H1 (cell line): ENCODE data around the gene NOP16. TPM values are rescaled to one million over a fixed set of nuclear protein-coding genes. Genes with fewer than 3 reads are reported as not detected.

ENCODE experiments used
- CTCF ChIA-PET: fragments of 300-600 bp; sonication (Branson Sonifier 250); formaldehyde crosslinking; loops from one replicate; lab custom pipeline; 2021; ENCODE audit not compliant: partially characterized antibody; lab: Charles Lee
- POLR2A ChIA-PET: fragments of 300-600 bp; sonication (Branson Sonifier 250); formaldehyde crosslinking; loops from one replicate; lab custom pipeline; 2021; ENCODE audit warnings: inconsistent platforms; ENCODE audit not compliant: partially characterized antibody; lab: Charles Lee
- DNase-seq, 2 experiments: peaks; one replicate each; pipeline versions ENCODE4 v3.0.0 to v3.0.0-alpha.2; 2010 to 2022; ENCODE audit warnings: low spot score in 2 of 2, low read depth in 1 of 2, mixed read lengths in 1 of 2
- FAIRE-seq: peaks from 2 replicates; lab custom pipeline; 2011; peaks lifted over from hg19 to GRCh38; lab: Jason Lieb, UNC
- H2AFZ ChIP-seq: 2 replicates; pipeline ENCODE4 v1.8.1; 2012; ENCODE audit warnings: low read length, inconsistent platforms
- H2AK5ac ChIP-seq: 2 replicates; pipeline ENCODE4 v1.6.1; 2013; ENCODE audit warnings: low read depth, low read length
- H2BK120ac ChIP-seq: replicated peaks from 2 replicates; pipeline ENCODE3; 2013; ENCODE audit warnings: low read depth, low read length, inconsistent platforms
- H2BK12ac ChIP-seq: 2 replicates; pipeline ENCODE4 v1.6.1; 2013; ENCODE audit warnings: low read depth, low read length
- H2BK15ac ChIP-seq: 2 replicates; pipeline ENCODE4 v1.6.1; 2013; ENCODE audit warnings: low read length
- H2BK20ac ChIP-seq: 2 replicates; pipeline ENCODE4 v1.6.1; 2013; ENCODE audit warnings: low read length
- H2BK5ac ChIP-seq: 2 replicates; pipeline ENCODE4 v1.6.1; 2013; ENCODE audit warnings: low read depth, low read length
- H3K14ac ChIP-seq: 2 replicates; pipeline ENCODE4 v1.6.1; 2013; ENCODE audit warnings: inconsistent platforms; ENCODE audit not compliant: insufficient read length
- H3K18ac ChIP-seq: 2 replicates; pipeline ENCODE4 v1.6.1; 2013; ENCODE audit warnings: low read length; ENCODE audit errors: extremely low read depth
- H3K23ac ChIP-seq: 2 replicates; pipeline ENCODE4 v1.6.1; 2013; ENCODE audit warnings: inconsistent platforms; ENCODE audit not compliant: insufficient read length
- H3K23me2 ChIP-seq: 2 replicates; pipeline ENCODE4 v1.6.1; 2013; ENCODE audit warnings: low read depth, low read length
- H3K27ac ChIP-seq: 2 replicates; pipeline ENCODE4 v1.6.1; 2011; ENCODE audit warnings: low read depth, low read length, inconsistent platforms
- H3K27me3 ChIP-seq, 4 experiments: replicated peaks in 1 of 4; 1 replicate in 1 of 4; 2 replicates in 3 of 4; pipeline versions ENCODE4 v1.6.1 to v1.8.1; 2011 to 2013; ENCODE audit warnings: low read length in 3 of 4, mild to moderate bottlenecking in 3 of 4, inconsistent platforms in 2 of 4, mixed read lengths in 2 of 4, moderate library complexity in 1 of 4; ENCODE audit not compliant: control insufficient read depth in 3 of 4, insufficient read depth in 3 of 4; ENCODE audit errors: extremely low read depth in 1 of 4
- H3K36me3 ChIP-seq, 4 experiments: 2 replicates each; pipeline versions ENCODE4 v1.6.1 to v1.8.1; 2011 to 2013; ENCODE audit warnings: mild to moderate bottlenecking in 4 of 4, low read length in 3 of 4, moderate library complexity in 2 of 4, control low read depth in 1 of 4, inconsistent platforms in 1 of 4; ENCODE audit not compliant: insufficient read depth in 4 of 4, control insufficient read depth in 2 of 4
- H3K4ac ChIP-seq: replicated peaks from 2 replicates; pipeline ENCODE3; 2013; ENCODE audit warnings: low read length, low read depth, mixed read lengths, inconsistent platforms; ENCODE audit not compliant: insufficient read length
- H3K4me1 ChIP-seq, 4 experiments: replicated peaks in 1 of 4; 1 replicate in 1 of 4; 2 replicates in 3 of 4; pipeline versions ENCODE4 v1.6.1 to v1.8.1; 2011 to 2013; ENCODE audit warnings: low read length in 3 of 4, inconsistent platforms in 2 of 4, mixed read lengths in 1 of 4; ENCODE audit not compliant: insufficient read depth in 4 of 4, control insufficient read depth in 3 of 4
- H3K4me2 ChIP-seq, 2 experiments: 2 replicates each; pipeline versions ENCODE4 v1.6.1 to v1.8.1; 2011 to 2013; ENCODE audit warnings: low read depth in 2 of 2, low read length in 2 of 2, control low read depth in 1 of 2, inconsistent platforms in 1 of 2, mild to moderate bottlenecking in 1 of 2; ENCODE audit not compliant: insufficient read depth in 1 of 2
- H3K4me3 ChIP-seq, 4 experiments: fragments of 200-600, 300-600 bp in 1 of 4; sonication (generic), shearing (Covaris generic), sonication (Bioruptor Twin) in 1 of 4; 2 replicates each; pipeline versions ENCODE4 v1.5.1 to v1.8.1; 2011 to 2016; ENCODE audit warnings: low read length in 4 of 4, low read depth in 3 of 4, control low read depth in 2 of 4, inconsistent platforms in 2 of 4, mild to moderate bottlenecking in 2 of 4, mixed read lengths in 1 of 4, moderate library complexity in 1 of 4; ENCODE audit not compliant: insufficient read depth in 2 of 4; ENCODE audit errors: extremely low read depth in 1 of 4
- H3K56ac ChIP-seq: replicated peaks from 2 replicates; pipeline ENCODE3; 2013; ENCODE audit warnings: low read depth, mild to moderate bottlenecking, mixed read lengths, low read length, inconsistent platforms; ENCODE audit not compliant: insufficient read length
- H3K79me1 ChIP-seq: 2 replicates; pipeline ENCODE4 v1.6.1; 2013; ENCODE audit warnings: low read depth, low read length, control low read depth
- H3K79me2 ChIP-seq, 2 experiments: 2 replicates each; pipeline versions ENCODE4 v1.6.1 to v1.8.1; 2012 to 2013; ENCODE audit warnings: low read length in 2 of 2, mild to moderate bottlenecking in 2 of 2, inconsistent platforms in 1 of 2; ENCODE audit not compliant: insufficient read depth in 2 of 2, control insufficient read depth in 1 of 2
- H3K9ac ChIP-seq, 4 experiments: replicated peaks in 1 of 4; 1 replicate in 1 of 4; 2 replicates in 3 of 4; pipeline versions ENCODE4 v1.6.1 to v1.8.1; 2011 to 2013; ENCODE audit warnings: low read depth in 3 of 4, low read length in 3 of 4, control low read depth in 2 of 4, mild to moderate bottlenecking in 2 of 4, moderate library complexity in 2 of 4, inconsistent platforms in 1 of 4; ENCODE audit errors: extremely low read depth in 1 of 4
- H3K9me3 ChIP-seq, 2 experiments: 2 replicates each; pipeline versions ENCODE4 v1.6.1 to v1.8.1; 2012 to 2013; ENCODE audit warnings: mild to moderate bottlenecking in 2 of 2, moderate library complexity in 2 of 2, control low read depth in 1 of 2, inconsistent platforms in 1 of 2, low read depth in 1 of 2, low read length in 1 of 2, mixed read lengths in 1 of 2; ENCODE audit not compliant: insufficient read depth in 2 of 2
- H4K20me1 ChIP-seq, 2 experiments: replicated peaks in 1 of 2; 2 replicates each; pipeline versions ENCODE3 to v1.8.1; 2011 to 2013; ENCODE audit warnings: inconsistent platforms in 2 of 2, low read length in 2 of 2, mild to moderate bottlenecking in 1 of 2; ENCODE audit not compliant: insufficient read depth in 2 of 2, control insufficient read depth in 1 of 2
- H4K5ac ChIP-seq: 2 replicates; pipeline ENCODE4 v1.6.1; 2013; ENCODE audit warnings: low read length, low read depth, mixed read lengths, inconsistent platforms; ENCODE audit not compliant: insufficient read length
- H4K8ac ChIP-seq: 2 replicates; pipeline ENCODE4 v1.8.0; 2013; ENCODE audit warnings: mild to moderate bottlenecking, moderate library complexity, low read length, inconsistent platforms; ENCODE audit not compliant: insufficient read depth; ENCODE audit errors: extremely low read depth
- H4K91ac ChIP-seq: replicated peaks from 2 replicates; pipeline ENCODE3; 2013; ENCODE audit warnings: low read length, mixed read lengths, inconsistent platforms; ENCODE audit not compliant: insufficient read length
- BCL11A ChIP-seq, 2 experiments: IDR thresholded peaks; one replicate each; pipeline ENCODE4 v1.6.1; 2011; ENCODE audit warnings: low read depth in 2 of 2, low read length in 2 of 2, mild to moderate bottlenecking in 2 of 2
- CBX8 ChIP-seq: fragments of 300-800, 300-1000 bp; sonication (generic); IDR thresholded peaks from 2 replicates; pipeline ENCODE4 v1.7.1; 2016; ENCODE audit warnings: low read depth, low read length, borderline replicate concordance
- CHD2 ChIP-seq: IDR thresholded peaks from 2 replicates; pipeline ENCODE4 v1.6.1; 2012; ENCODE audit warnings: low read length, improper control_type of control experiment
- HDAC6 ChIP-seq: IDR thresholded peaks from one replicate; pipeline ENCODE4 v1.7.1; 2012; ENCODE audit warnings: low read depth, mild to moderate bottlenecking, inconsistent platforms, low read length, moderate library complexity
- KDM4A ChIP-seq: IDR thresholded peaks from one replicate; pipeline ENCODE4 v1.7.1; 2012; ENCODE audit warnings: low read depth, mild to moderate bottlenecking, moderate library complexity, low read length, inconsistent platforms; ENCODE audit not compliant: severe bottlenecking
- NRF1 ChIP-seq: IDR thresholded peaks from 2 replicates; pipeline ENCODE4 v1.6.1; 2011; ENCODE audit warnings: mild to moderate bottlenecking, low read depth, low read length, improper control_type of control experiment
- PHF8 ChIP-seq: fragments of 200-600 bp; sonication (generic); conservative IDR thresholded peaks from 2 replicates; pipeline ENCODE4 v1.7.1; 2012; ENCODE audit warnings: low read depth, mild to moderate bottlenecking, inconsistent platforms, low read length, moderate library complexity
- RAD21 ChIP-seq, 2 experiments: IDR thresholded peaks in 1 of 2; conservative IDR thresholded peaks in 1 of 2; 2 replicates each; pipeline ENCODE4 v1.6.1; 2011; ENCODE audit warnings: low read depth in 2 of 2, low read length in 2 of 2, improper control_type of control experiment in 1 of 2, inconsistent platforms in 1 of 2, mild to moderate bottlenecking in 1 of 2, moderate library complexity in 1 of 2
- SIN3A ChIP-seq, 2 experiments: IDR thresholded peaks in 1 of 2; conservative IDR thresholded peaks in 1 of 2; 2 replicates each; pipeline ENCODE4 v1.6.1; 2011 to 2012; ENCODE audit warnings: low read length in 2 of 2, improper control_type of control experiment in 1 of 2, low read depth in 1 of 2, mild to moderate bottlenecking in 1 of 2
- TAF7 ChIP-seq: optimal IDR thresholded peaks from 2 replicates; pipeline ENCODE3; 2011; ENCODE audit warnings: low read depth, mild to moderate bottlenecking, inconsistent platforms, low read length, moderate library complexity, borderline replicate concordance
- TCF12 ChIP-seq: IDR thresholded peaks from 2 replicates; pipeline ENCODE4 v1.6.1; 2011; ENCODE audit warnings: low read depth, mild to moderate bottlenecking, low read length
- WGBS, 2 experiments: shearing (Covaris generic) in 1 of 2; methylation state at CpG; one replicate each; pipeline versions ENCODE4 v1.1.6 to v1.1.7; 2013 to 2015; ENCODE audit warnings: low lambda C conversion rate in 2 of 2, mixed read lengths in 2 of 2, inconsistent platforms in 1 of 2, low coverage in 1 of 2, missing lambda C conversion rate in 1 of 2; ENCODE audit not compliant: insufficient replicate concordance in 2 of 2, insufficient coverage in 1 of 2, insufficient read length in 1 of 2; ENCODE audit errors: extremely low coverage in 1 of 2, missing lambda C conversion rate in 1 of 2; 5-methylcytosine and 5-hydroxymethylcytosine counted together
- polyA plus RNA-seq, 7 experiments: library from polyadenylated mRNA; depleted of rRNA in 3 of 7; stranded (reverse) in 5 of 7; unstranded in 2 of 7; fragments of >200 nt in 5 of 7; fragments of 200-250 nt in 2 of 7; gene quantifications; 1 replicate in 5 of 7; 2 replicates in 1 of 7; 4 replicates in 1 of 7; pipeline versions ENCODE4 v1.2.1 to v1.2.3, GENCODE V29; 2011 to 2013; ENCODE audit warnings: missing spikeins in 2 of 7, mixed read lengths in 2 of 7
- total RNA-seq: library from RNA; stranded (reverse); fragmentation: NEBNext Ultra II Directional; extraction: Animal tissue kit (Norgen Biotek cat#: 25700); gene quantifications from 2 replicates; pipeline ENCODE4 v1.2.1, GENCODE V29; 2021

The NOP16 gene
- total and polyA plus RNA-seq, 2 of the 8 experiments (the other 6 are each of a cell fraction or from before 2014, with no cell fraction given) = 46.9 to 65.2 TPM

DNA sequence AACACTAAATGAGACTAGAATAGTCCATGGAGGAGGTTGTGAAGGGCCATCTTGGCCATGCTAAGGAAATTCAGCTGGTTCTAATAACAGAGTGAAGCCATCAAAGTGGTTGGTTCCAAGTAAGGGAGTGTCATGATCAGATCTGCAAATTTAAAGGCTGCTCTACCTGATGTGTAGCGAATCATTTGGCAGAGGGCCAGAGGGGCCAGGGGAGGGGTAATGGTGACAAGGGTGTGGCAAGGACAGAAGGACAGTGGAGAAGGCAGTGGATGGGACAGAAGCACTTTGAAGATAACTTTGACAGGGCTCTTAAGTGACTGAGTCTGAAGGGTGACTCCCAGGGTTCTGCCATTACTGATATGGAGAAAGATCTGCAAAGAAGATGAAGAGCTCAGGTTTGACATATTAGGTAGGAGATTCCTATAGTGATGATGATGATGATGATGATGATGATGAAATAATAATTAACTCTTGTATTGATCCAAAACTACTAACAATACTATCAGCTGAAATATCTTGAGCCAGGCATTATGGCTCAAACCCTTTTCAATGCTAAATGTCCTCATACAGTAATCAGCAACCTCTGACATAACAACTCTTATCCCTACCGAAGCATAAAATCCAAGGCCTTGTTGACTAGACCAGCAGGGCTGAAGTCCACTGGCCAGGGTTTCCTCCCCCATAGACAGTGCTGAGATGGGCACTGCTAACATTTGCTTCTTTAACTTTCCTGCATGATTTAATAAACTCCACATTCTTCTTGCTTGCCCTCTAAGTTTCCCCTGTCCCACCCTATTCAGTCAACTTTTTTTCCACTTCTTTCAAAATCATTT is 46.9 kb downstream of the NOP16 start:
- Histone ChIP-seq H3K9me3 (no peaks in the 10 kb centered on the region), H3K79me1 (no peaks in the 10 kb centered on the region), H3K14ac (no peak overlapping the region), H4K8ac (no peak overlapping the region), H3K27ac (no peak overlapping the region), H2AFZ (no peak overlapping the region), H4K91ac (no peak overlapping the region), H4K5ac (no peak overlapping the region), H3K23ac (no peak overlapping the region), H3K27me3 (no peaks in the 10 kb centered on the region), H2AK5ac (no peak overlapping the region), H3K4me1 (no peaks in the 10 kb centered on the region), H3K79me2 (no peaks in the 10 kb centered on the region), H4K20me1 (no peaks in the 10 kb centered on the region), H3K23me2 (no peaks in the 10 kb centered on the region), H3K4me2 (no peak overlapping the region), H3K36me3 (peaks cover 8 to 24% (median 20%) of the 10 kb centered on the region in 4 experiments), H3K4me3 (no peak overlapping the region), H3K18ac (no peak overlapping the region), H2BK15ac (no peak overlapping the region), H3K9ac (no peak overlapping the region), H2BK120ac (no peak overlapping the region), H2BK20ac (no peak overlapping the region), H2BK12ac (no peak overlapping the region), H3K4ac (no peak overlapping the region), H2BK5ac (no peak overlapping the region), H3K56ac (no peak overlapping the region)
- POLR2A ChIA-PET = interaction anchor here (1.8 kb wide), 1 partner anchor 13 kb away, joined by 5 read pairs; no protein-coding TSS in a partner anchor
- no peak for FAIRE-seq
- CTCF ChIA-PET = interaction anchor here (0.7 to 1.1 kb wide), 2 partner anchors 13 to 38 kb away, joined by 3 to 4 read pairs; no protein-coding TSS in a partner anchor
- 92% methylated on average over 2 of the region's 2 CpGs; no CpG with 5 or more reads in 1 of the 2 experiments for WGBS, 2 experiments
- DNase-seq = no peak
- TF ChIP-seq PHF8 (no peak), SIN3A (conservative IDR thresholded peaks at IDR 0.05 in 1 of 2, IDR thresholded peaks at IDR 0.05 in 1 of 2; ENCODE audit: low read depth in 1 of 2, low read length in 2 of 2) (no peak), CHD2 (no peak), TAF7 (no peak), CBX8 (no peak), NRF1 (no peak), BCL11A (IDR thresholded peaks at IDR 0.05; ENCODE audit: low read depth in 2 of 2, low read length in 2 of 2) (no peak), KDM4A (no peak), RAD21 (IDR thresholded peaks at IDR 0.05 in 1 of 2, conservative IDR thresholded peaks at IDR 0.05 in 1 of 2; ENCODE audit: low read depth in 2 of 2, low read length in 2 of 2) (no peak), HDAC6 (no peak), TCF12 (no peak)
